Brain microvascular endothelial cell (primary cell): ENCODE data around the gene IL17RB.

ENCODE experiments used
- DNase-seq: peaks from one replicate; pipeline ENCODE4 v3.0.0-alpha.2; 2020
- H3K27ac ChIP-seq: fragments of 250-450 bp; sonication (Bioruptor Pico); 2 replicates; pipeline ENCODE4 v1.5.1; 2020; ENCODE audit warnings: mild to moderate bottlenecking, moderate library complexity
- H3K27me3 ChIP-seq: fragments of 250-450 bp; sonication (Bioruptor Pico); replicated peaks from 2 replicates; pipeline ENCODE4 v1.5.1; 2020; ENCODE audit warnings: mild to moderate bottlenecking
- H3K36me3 ChIP-seq: fragments of 250-450 bp; sonication (Bioruptor Pico); replicated peaks from 2 replicates; pipeline ENCODE4 v1.5.1; 2020; ENCODE audit warnings: mild to moderate bottlenecking
- H3K4me3 ChIP-seq: 2 replicates; pipeline ENCODE4 v1.5.1; 2011; ENCODE audit warnings: low read depth, mild to moderate bottlenecking, control low read depth, low read length, moderate library complexity
- in situ Hi-C: cut with HindIII; loops from 2 replicates; pipeline ENCODE4 v1.10.0; 2017; ENCODE audit warnings: low sequenced_read_pairs, low pct_ligation_motif_present
- TF ChIP-seq, protein P1 (sequence below): IDR thresholded peaks from 2 replicates; pipeline ENCODE4 v1.5.1; 2011; ENCODE audit warnings: low read depth, mild to moderate bottlenecking, moderate library complexity, low read length, control low read depth, inconsistent platforms; ENCODE audit errors: missing control alignments

Gene IL17RB

DNA sequence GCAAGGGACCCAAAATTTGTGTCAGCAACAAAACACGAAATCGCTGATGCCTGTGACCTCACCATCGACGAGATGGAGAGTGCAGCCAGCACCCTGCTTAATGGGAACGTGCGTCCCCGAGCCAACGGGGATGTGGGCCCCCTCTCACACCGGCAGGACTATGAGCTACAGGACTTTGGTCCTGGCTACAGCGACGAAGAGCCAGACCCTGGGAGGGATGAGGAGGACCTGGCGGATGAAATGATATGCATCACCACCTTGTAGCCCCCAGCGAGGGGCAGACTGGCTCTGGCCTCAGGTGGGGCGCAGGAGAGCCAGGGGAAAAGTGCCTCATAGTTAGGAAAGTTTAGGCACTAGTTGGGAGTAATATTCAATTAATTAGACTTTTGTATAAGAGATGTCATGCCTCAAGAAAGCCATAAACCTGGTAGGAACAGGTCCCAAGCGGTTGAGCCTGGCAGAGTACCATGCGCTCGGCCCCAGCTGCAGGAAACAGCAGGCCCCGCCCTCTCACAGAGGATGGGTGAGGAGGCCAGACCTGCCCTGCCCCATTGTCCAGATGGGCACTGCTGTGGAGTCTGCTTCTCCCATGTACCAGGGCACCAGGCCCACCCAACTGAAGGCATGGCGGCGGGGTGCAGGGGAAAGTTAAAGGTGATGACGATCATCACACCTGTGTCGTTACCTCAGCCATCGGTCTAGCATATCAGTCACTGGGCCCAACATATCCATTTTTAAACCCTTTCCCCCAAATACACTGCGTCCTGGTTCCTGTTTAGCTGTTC, 35.0 kb upstream of the IL17RB start:
- in situ Hi-C loops = no loop called here
- Histone ChIP-seq H3K27ac (no peak overlapping the region), H3K27me3 (no peaks in the 10 kb centered on the region), H3K4me3 (no peak overlapping the region), H3K36me3 (no peaks in the 10 kb centered on the region)
- TF ChIP-seq, protein P1, sequence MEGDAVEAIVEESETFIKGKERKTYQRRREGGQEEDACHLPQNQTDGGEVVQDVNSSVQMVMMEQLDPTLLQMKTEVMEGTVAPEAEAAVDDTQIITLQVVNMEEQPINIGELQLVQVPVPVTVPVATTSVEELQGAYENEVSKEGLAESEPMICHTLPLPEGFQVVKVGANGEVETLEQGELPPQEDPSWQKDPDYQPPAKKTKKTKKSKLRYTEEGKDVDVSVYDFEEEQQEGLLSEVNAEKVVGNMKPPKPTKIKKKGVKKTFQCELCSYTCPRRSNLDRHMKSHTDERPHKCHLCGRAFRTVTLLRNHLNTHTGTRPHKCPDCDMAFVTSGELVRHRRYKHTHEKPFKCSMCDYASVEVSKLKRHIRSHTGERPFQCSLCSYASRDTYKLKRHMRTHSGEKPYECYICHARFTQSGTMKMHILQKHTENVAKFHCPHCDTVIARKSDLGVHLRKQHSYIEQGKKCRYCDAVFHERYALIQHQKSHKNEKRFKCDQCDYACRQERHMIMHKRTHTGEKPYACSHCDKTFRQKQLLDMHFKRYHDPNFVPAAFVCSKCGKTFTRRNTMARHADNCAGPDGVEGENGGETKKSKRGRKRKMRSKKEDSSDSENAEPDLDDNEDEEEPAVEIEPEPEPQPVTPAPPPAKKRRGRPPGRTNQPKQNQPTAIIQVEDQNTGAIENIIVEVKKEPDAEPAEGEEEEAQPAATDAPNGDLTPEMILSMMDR = no peak
- no peak for DNase-seq

DNA sequence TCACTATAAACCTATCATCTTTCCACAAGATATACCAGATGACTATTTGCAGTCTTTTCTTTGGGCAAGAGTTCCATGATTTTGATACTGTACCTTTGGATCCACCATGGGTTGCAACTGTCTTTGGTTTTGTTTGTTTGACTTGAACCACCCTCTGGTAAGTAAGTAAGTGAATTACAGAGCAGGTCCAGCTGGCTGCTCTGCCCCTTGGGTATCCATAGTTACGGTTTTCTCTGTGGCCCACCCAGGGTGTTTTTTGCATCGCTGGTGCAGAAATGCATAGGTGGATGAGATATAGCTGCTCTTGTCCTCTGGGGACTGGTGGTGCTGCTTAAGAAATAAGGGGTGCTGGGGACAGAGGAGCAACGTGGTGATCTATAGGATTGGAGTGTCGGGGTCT, 33.9 kb upstream of the IL17RB start:
- in situ Hi-C loops = no loop called here
- Histone ChIP-seq H3K27me3 (no peaks in the 10 kb centered on the region), H3K36me3 (no peaks in the 10 kb centered on the region), H3K27ac (no peak overlapping the region), H3K4me3 (no peak overlapping the region)
- DNase-seq = no peak
- TF ChIP-seq, protein P1 = no peak

DNA sequence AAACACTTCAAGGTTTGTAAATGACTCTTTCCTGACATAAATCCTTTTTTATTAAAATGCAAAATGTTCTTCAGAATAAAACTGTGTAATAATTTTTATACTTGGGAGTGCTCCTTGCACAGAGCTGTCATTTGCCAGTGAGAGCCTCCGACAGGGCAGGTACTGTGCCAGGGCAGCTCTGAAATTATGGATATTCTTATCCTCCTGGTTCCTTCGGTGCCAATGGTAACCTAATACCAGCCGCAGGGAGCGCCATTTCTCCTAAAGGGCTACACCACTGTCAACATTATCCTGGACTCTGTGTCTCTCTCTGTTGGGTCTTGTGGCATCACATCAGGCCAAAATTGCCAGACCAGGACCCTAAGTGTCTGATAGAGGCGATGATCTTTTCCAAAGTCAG, 33.1 kb upstream of the IL17RB start:
- in situ Hi-C loops = no loop called here
- no peaks in the 10 kb centered on the region for H3K36me3 ChIP-seq
- no peaks in the 10 kb centered on the region for H3K27me3 ChIP-seq
- H3K4me3 ChIP-seq = no peak overlapping the region
- no peak overlapping the region for H3K27ac ChIP-seq
- no peak for DNase-seq
- TF ChIP-seq, protein P1 = no peak

DNA sequence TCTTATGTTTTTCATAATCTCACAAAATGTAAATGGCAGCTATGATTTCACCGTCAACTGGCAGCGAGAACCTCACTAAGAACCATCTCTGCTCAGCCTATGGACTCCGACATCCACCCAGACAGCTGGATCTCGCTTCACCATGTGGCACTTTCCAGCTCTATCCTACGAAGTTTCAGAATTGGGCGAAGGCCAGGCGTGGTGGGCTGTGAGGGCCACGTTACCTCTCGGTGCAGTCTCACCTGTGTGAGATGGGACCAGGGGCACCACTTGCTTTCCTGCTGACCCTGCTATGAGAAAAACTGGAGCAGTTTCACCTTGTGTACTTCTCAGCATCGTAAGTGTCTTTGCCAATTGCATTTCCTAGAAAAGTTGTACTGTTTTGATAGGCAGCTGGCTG, 32.5 kb upstream of the IL17RB start:
- TF ChIP-seq, protein P1 = no peak
- H3K27ac ChIP-seq = no peak overlapping the region
- H3K27me3 ChIP-seq = no peaks in the 10 kb centered on the region
- in situ Hi-C loops = no loop called here
- H3K4me3 ChIP-seq = no peak overlapping the region
- no peaks in the 10 kb centered on the region for H3K36me3 ChIP-seq
- DNase-seq = no peak

DNA sequence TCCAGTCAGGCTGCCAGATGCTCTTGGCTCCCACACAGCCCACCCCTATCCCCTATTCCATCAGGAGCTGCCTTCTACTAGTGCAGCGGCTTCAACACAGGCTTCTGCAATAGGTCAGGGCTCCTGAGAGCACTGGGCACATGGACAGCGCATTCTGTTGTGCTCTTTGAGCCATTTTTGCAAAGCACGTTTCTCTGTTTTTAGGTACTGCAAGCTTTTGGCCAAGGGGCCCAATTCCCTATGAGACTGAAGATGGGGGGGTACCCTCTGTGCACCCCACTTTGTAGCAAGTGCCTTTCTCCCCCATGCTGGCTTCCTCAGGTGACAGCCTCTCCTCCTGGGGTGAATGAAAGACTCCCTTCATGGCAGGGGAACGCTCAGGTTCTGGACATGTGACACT, 31.3 kb upstream of the IL17RB start:
- DNase-seq = no peak
- H3K27me3 ChIP-seq = no peaks in the 10 kb centered on the region
- no peaks in the 10 kb centered on the region for H3K36me3 ChIP-seq
- in situ Hi-C loops = no loop called here
- TF ChIP-seq, protein P1 = no peak
- H3K4me3 ChIP-seq = no peak overlapping the region
- no peak overlapping the region for H3K27ac ChIP-seq

DNA sequence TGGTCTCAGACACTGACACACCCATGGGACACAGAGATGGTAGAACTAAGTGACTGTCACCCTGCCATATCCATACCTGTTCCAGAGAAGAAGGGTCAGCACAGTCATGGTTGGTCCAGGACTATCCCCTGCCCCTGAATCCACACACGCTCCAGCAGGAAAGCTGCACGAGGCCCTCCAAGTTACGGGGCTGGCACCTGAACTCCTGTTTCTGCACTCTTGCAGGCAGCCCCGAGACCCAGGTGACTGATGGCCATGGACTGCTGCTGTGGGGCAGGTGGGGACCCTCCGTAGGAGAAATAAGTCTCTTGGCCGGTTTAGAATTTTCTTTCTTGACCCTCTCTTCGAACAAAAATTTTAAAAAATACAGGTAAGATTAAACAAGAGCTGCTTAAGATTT, 30.7 kb upstream of the IL17RB start:
- DNase-seq = no peak
- Histone ChIP-seq H3K27me3 (no peaks in the 10 kb centered on the region), H3K4me3 (no peak overlapping the region), H3K36me3 (no peaks in the 10 kb centered on the region), H3K27ac (no peak overlapping the region)
- TF ChIP-seq, protein P1 = no peak
- in situ Hi-C loops = no loop called here
